Activated CD4-positive, alpha-beta T cell treated with anti-CD3 and anti-CD28 coated beads, Interleukin-2, amount 10 ng/mL, durations not matched to agents 24 days and 14 days (primary cell): ENCODE measurements around the gene CBLL2. TPM values are rescaled to one million over a fixed set of nuclear protein-coding genes. Genes with fewer than 3 reads are reported as not detected.

ENCODE experiments used
- DNase-seq: peaks from one replicate; pipeline ENCODE4 v3.0.0; 2022
- H3K27ac Mint-ChIP-seq: one replicate; pipeline ENCODE4 v1.8.0; 2022; ENCODE audit warnings: mild to moderate bottlenecking, mixed read lengths
- H3K27me3 Mint-ChIP-seq: one replicate; pipeline ENCODE4 v1.8.0; 2022; ENCODE audit warnings: mixed read lengths
- H3K36me3 Mint-ChIP-seq: one replicate; pipeline ENCODE4 v1.8.0; 2022; ENCODE audit warnings: low read depth, mild to moderate bottlenecking, mixed read lengths
- H3K4me1 Mint-ChIP-seq: one replicate; pipeline ENCODE4 v1.8.0; 2021; ENCODE audit warnings: mixed read lengths
- H3K4me3 Mint-ChIP-seq: one replicate; pipeline ENCODE4 v1.8.0; 2022; ENCODE audit warnings: mild to moderate bottlenecking, moderate library complexity, mixed read lengths
- H3K9me3 Mint-ChIP-seq: one replicate; pipeline ENCODE4 v1.8.0; 2021; ENCODE audit warnings: mixed read lengths
- intact Hi-C: fragments of 100-400 bp; cut with micrococcal nuclease; formaldehyde crosslinking; loops from one replicate; pipeline ENCODE4 v1.15.1; 2023
- total RNA-seq: library from RNA; stranded (reverse); gene quantifications from 2 replicates; pipeline ENCODE4 v1.2.3, GENCODE V29; 2022

The CBLL2 gene
- total RNA-seq, 1 donor from 2014 or later = not detected

GRCh38 chrX:22313766-22314165, 41.1 kb downstream of the CBLL2 start:
- Mint-ChIP-seq H3K27ac (no peak overlapping the region), H3K36me3 (no peaks in the 10 kb centered on the region), H3K4me3 (no peak overlapping the region), H3K27me3 (no peaks in the 10 kb centered on the region), H3K9me3 (no peaks in the 10 kb centered on the region), H3K4me1 (no peaks in the 10 kb centered on the region)
- intact Hi-C loops = no loop called here
- DNase-seq = no peak

DNA sequence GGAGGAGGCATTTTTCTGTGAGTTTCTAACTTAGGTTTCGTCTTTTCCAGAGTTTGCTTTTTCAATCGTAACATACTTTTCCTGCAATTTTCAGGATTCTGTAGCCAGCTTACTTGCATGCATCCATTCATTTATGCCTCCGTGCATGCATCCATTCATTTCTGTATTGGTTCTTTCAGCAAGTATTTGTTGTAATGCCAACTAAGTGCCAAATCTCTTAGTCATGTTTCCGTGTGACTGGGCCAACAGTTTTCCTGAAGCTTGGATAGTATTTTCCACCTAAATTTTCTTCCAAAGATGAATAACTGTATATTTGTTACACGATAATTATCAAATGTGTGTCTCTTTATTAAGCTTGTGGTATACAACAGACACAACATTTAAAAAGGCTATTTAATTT, 41.5 kb downstream of the CBLL2 start:
- Mint-ChIP-seq H3K27me3 (no peaks in the 10 kb centered on the region), H3K4me1 (no peaks in the 10 kb centered on the region), H3K27ac (no peak overlapping the region), H3K4me3 (no peak overlapping the region), H3K36me3 (no peaks in the 10 kb centered on the region), H3K9me3 (no peaks in the 10 kb centered on the region)
- intact Hi-C loops = no loop called here
- DNase-seq = no peak

DNA sequence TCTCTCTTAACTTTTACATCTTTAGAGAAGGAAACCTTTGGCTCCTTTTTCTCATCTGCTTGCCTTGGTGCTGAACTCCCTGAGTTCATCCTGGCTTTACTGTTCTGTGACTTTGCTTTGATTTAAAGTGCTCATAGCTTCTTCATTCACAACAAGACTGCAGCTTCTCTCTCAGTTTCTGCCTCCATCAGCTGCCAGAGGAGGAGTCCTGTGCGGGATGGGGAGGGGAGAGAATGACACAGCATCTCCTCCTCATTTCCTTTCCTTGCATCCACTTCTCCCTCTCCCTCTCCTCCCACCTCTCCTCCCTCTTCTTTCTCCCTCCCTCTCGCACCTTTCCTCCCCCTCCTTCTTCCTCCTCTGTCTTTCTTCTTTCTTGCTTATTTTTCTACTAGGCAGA, 42.0 kb downstream of the CBLL2 start:
- Mint-ChIP-seq H3K4me3 (no peak overlapping the region), H3K27ac (no peak overlapping the region), H3K4me1 (no peaks in the 10 kb centered on the region), H3K9me3 (no peaks in the 10 kb centered on the region), H3K27me3 (no peaks in the 10 kb centered on the region), H3K36me3 (no peaks in the 10 kb centered on the region)
- intact Hi-C loops = no loop called here
- no peak for DNase-seq

DNA sequence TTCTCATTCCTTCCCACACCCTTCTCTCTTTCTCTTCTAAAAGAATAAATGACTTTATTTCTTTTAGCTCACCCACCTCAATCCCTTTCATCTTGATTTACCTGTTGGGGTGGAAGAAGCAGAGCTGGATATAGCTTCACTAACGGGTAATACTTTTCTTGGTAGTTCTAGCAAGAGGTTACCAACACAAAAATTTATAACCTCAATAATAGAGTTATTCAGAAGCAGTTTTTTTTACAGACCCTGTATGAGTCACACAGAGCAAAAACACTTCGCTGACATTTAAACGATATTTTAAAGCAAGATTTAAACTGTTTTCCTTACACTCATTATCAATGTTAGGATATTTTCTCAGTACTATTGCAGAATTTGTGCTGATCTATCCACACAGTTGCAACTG, 42.4 kb downstream of the CBLL2 start:
- DNase-seq = no peak
- Mint-ChIP-seq H3K36me3 (no peaks in the 10 kb centered on the region), H3K4me1 (no peaks in the 10 kb centered on the region), H3K4me3 (no peak overlapping the region), H3K9me3 (no peaks in the 10 kb centered on the region), H3K27me3 (no peaks in the 10 kb centered on the region), H3K27ac (no peak overlapping the region)
- intact Hi-C loops = no loop called here

GRCh38 chrX:22320236-22320873, 47.6 kb downstream of the CBLL2 start:
- Mint-ChIP-seq H3K27ac (no peak overlapping the region), H3K27me3 (no peaks in the 10 kb centered on the region)
- intact Hi-C loops = no loop called here

DNA sequence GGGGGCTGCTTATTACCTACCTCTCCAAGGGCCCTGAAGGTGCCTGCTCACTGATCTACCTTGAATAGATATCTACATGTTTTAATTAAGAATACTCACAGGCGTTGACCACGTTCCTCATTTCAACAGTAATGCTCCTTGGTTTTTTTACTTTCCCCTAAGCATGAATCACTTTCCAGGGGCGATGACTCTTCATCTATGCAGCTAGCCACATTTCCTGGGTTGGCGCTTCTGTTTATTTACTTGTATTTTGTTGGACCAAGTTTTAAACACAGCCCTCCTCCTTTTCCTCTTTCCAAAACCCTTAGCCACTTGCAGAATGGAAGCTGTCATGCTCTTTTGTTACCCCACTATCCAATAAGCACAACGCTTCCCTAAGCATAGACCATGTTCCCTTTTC, 50.8 kb downstream of the CBLL2 start:
- H3K27me3 Mint-ChIP-seq = no peaks in the 10 kb centered on the region
- intact Hi-C loops = no loop called here
- no peak overlapping the region for H3K27ac Mint-ChIP-seq
- no peaks in the 10 kb centered on the region for H3K36me3 Mint-ChIP-seq
- no peaks in the 10 kb centered on the region for H3K4me1 Mint-ChIP-seq
- H3K4me3 Mint-ChIP-seq = no peak overlapping the region
- DNase-seq = no peak
- no peaks in the 10 kb centered on the region for H3K9me3 Mint-ChIP-seq

More at GRCh38 chrX:22320236-22320873, 47.6 kb downstream of the CBLL2 start:
- DNase-seq = no peak
- Mint-ChIP-seq H3K4me3 (no peak overlapping the region), H3K4me1 (no peaks in the 10 kb centered on the region), H3K36me3 (no peaks in the 10 kb centered on the region), H3K9me3 (no peaks in the 10 kb centered on the region)

Other genes with a start within 250 kb of the CBLL2 start
- 13.2 and 13.4 TPM in 2 replicates for gene PHEX, start 240.6 kb upstream of the CBLL2 start, total RNA-seq